Measurements from ENCODE around the gene WAS.

GRCh38 chrX:48696909-48697727, 13.5 kb downstream of the WAS start:
- TF ChIP-seq CTCF (IDR thresholded peaks at IDR 0.05; ENCODE audit: control extremely low read depth in 1 of 3, insufficient read depth in 1 of 3, low read depth in 1 of 3, low read length in 3 of 3) = no peak
- TF ChIP-seq EZH2 (IDR thresholded peaks at IDR 0.05; ENCODE audit: low read depth, low read length, severe bottlenecking) = no peak
- no peak for TF ChIP-seq POLR2A (IDR thresholded peaks at IDR 0.05; ENCODE audit: control extremely low read depth in 1 of 2, low read depth in 2 of 2, low read length in 2 of 2)
- no peak for TF ChIP-seq CBX8 (IDR thresholded peaks at IDR 0.05; ENCODE audit: borderline replicate concordance, low read depth, low read length)
- TF ChIP-seq SAP30 (IDR thresholded peaks at IDR 0.05; ENCODE audit: insufficient read depth, insufficient replicate concordance, low read length) = no peak
- no peak for TF ChIP-seq KDM5A (IDR thresholded peaks at IDR 0.05; ENCODE audit: low read length)
- no peak for TF ChIP-seq CREB1 (IDR thresholded peaks at IDR 0.05)
- TF ChIP-seq MAX (IDR thresholded peaks at IDR 0.05) = no peak
- no peak for TF ChIP-seq POLR2AphosphoS5 (IDR thresholded peaks at IDR 0.05; ENCODE audit: low read depth, low read length)
- TF ChIP-seq FOSL1 (IDR thresholded peaks at IDR 0.05; ENCODE audit: insufficient read depth, low read depth, low read length) = no peak
- no peak for TF ChIP-seq TCF12 (IDR thresholded peaks at IDR 0.05; ENCODE audit: low read depth, low read length)

Measured in H1 (cell line).